PFSK-1 (cell line): ENCODE results near the gene SIX1.

Experiments used
- FOXP2 ChIP-seq: optimal IDR thresholded peaks from 2 replicates; pipeline ENCODE3; 2011; ENCODE audit warnings: borderline replicate concordance, control low read depth, inconsistent platforms; ENCODE audit not compliant: insufficient read depth; ENCODE audit errors: extremely low read length, extremely low read depth
- POLR2AphosphoS5 ChIP-seq: IDR thresholded peaks from 2 replicates; pipeline ENCODE4 v1.6.1; 2012; ENCODE audit warnings: low read depth, mild to moderate bottlenecking, control low read depth, low read length, moderate library complexity
- SIN3A ChIP-seq: IDR thresholded peaks from 2 replicates; pipeline ENCODE4 v1.6.1; 2012; ENCODE audit warnings: mild to moderate bottlenecking, low read length, moderate library complexity, borderline replicate concordance; ENCODE audit not compliant: insufficient read depth
- TAF1 ChIP-seq: IDR thresholded peaks from 2 replicates; pipeline ENCODE4 v1.6.1; 2012; ENCODE audit warnings: low read length, control low read depth, borderline replicate concordance; ENCODE audit not compliant: insufficient read depth
- TF ChIP-seq, protein P1 (sequence below), 2 experiments: IDR thresholded peaks; 2 replicates each; pipeline versions ENCODE4 v1.6.1 to v1.8.0; 2011 to 2012; ENCODE audit warnings: low read depth in 2 of 2, low read length in 2 of 2, control low read depth in 1 of 2, inconsistent platforms in 1 of 2, mild to moderate bottlenecking in 1 of 2, moderate library complexity in 1 of 2; ENCODE audit not compliant: insufficient read depth in 1 of 2

Gene SIX1

GRCh38 chr14:60631842-60632241, 17.4 kb downstream of the SIX1 start:
- no peak for TF ChIP-seq TAF1
- TF ChIP-seq, protein P1, sequence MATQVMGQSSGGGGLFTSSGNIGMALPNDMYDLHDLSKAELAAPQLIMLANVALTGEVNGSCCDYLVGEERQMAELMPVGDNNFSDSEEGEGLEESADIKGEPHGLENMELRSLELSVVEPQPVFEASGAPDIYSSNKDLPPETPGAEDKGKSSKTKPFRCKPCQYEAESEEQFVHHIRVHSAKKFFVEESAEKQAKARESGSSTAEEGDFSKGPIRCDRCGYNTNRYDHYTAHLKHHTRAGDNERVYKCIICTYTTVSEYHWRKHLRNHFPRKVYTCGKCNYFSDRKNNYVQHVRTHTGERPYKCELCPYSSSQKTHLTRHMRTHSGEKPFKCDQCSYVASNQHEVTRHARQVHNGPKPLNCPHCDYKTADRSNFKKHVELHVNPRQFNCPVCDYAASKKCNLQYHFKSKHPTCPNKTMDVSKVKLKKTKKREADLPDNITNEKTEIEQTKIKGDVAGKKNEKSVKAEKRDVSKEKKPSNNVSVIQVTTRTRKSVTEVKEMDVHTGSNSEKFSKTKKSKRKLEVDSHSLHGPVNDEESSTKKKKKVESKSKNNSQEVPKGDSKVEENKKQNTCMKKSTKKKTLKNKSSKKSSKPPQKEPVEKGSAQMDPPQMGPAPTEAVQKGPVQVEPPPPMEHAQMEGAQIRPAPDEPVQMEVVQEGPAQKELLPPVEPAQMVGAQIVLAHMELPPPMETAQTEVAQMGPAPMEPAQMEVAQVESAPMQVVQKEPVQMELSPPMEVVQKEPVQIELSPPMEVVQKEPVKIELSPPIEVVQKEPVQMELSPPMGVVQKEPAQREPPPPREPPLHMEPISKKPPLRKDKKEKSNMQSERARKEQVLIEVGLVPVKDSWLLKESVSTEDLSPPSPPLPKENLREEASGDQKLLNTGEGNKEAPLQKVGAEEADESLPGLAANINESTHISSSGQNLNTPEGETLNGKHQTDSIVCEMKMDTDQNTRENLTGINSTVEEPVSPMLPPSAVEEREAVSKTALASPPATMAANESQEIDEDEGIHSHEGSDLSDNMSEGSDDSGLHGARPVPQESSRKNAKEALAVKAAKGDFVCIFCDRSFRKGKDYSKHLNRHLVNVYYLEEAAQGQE (IDR thresholded peaks at IDR 0.05; ENCODE audit: insufficient read depth in 1 of 2, low read depth in 2 of 2, low read length in 2 of 2), result no peak
- no peak for TF ChIP-seq SIN3A
- no peak for TF ChIP-seq FOXP2
- no peak for TF ChIP-seq POLR2AphosphoS5

GRCh38 chr14:60630129-60630528, 19.1 kb downstream of the SIX1 start:
- TF ChIP-seq FOXP2, result no peak
- no peak for TF ChIP-seq TAF1
- TF ChIP-seq, protein P1 (IDR thresholded peaks at IDR 0.05; ENCODE audit: insufficient read depth in 1 of 2, low read depth in 2 of 2, low read length in 2 of 2), result no peak
- TF ChIP-seq POLR2AphosphoS5, result no peak
- TF ChIP-seq SIN3A, result no peak

- no peak for TF ChIP-seq FOXP2
- TF ChIP-seq TAF1, result no peak
- no peak for TF ChIP-seq POLR2AphosphoS5
- TF ChIP-seq, protein P1 (IDR thresholded peaks at IDR 0.05; ENCODE audit: insufficient read depth in 1 of 2, low read depth in 2 of 2, low read length in 2 of 2), result no peak
- TF ChIP-seq SIN3A, result no peak
Measured at GRCh38 chr14:60628892-60629291, 20.4 kb downstream of the SIX1 start.

DNA sequence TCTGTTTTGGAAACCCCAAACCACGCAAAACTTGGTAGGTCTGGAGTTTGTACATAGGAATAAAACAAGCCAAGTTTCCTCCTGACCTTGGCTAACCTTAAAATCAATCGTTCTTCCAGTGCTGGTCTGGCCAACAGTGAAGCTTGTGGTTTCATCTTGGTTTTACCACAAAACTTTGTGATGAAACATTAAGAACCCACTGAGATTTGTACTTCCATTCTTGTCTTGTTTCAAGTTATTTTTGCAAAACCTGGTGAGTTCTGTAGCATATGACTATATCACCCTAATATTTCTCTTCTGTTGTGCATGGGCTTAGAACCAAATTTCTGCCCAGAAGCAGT, 26.4 kb downstream of the SIX1 start:
- no peak for TF ChIP-seq POLR2AphosphoS5

DNA sequence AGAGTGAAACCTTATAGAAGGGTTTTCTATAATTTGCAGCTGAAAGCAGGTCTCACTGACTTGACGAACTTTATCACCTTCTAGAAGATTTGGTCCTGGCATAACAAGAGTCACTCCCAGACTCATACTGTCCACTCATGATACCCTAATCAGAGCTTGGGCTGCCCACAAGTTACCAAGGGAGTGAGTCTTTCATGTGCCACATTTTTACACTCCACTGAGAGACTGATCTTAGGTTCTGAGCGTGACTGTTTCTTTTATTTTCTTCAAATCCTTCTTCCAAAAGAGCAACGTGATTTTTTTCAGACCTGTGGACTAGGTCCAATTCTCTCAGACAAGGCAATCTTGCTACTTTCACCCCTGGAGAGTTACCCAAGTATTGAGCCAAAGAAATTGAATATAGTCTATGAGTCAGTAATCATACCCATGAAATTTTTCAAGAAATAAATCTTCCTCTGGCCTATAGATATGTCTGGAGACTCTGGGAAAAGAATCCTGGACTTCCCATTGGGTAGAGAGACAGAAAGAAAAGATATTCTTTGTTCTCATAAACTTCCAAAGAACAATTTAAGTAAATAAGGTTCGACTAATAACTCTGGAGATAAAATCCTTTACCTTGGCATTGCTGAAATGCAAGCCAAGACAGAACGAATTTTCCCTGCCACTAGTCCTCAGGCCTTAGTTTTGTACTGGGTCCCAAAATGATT, 26.9 kb downstream of the SIX1 start:
- TF ChIP-seq FOXP2, result no peak

GRCh38 chr14:60621386-60621785, 27.9 kb downstream of the SIX1 start:
- TF ChIP-seq FOXP2, result no peak
- TF ChIP-seq SIN3A, result no peak

DNA sequence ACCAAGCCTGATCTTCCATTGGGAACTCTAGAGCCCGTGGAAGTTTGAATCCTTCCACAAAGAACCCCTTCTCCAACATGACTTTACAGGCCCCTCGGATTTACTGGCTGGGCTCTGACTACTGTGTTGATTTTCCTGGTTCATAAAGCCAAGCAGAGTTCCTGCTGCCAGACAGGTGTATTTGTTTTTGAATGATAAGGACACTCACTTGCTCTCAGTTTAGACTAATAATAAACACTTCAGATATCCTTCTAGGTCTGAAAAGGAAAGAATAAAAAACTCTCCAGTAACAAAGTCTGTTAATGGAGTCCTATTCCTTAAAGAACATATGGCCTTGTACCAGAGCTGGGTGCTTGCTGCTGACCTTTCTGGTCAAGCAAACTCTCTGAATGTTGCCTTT, 31.0 kb downstream of the SIX1 start:
- TF ChIP-seq TAF1, result no peak
- no peak for TF ChIP-seq POLR2AphosphoS5
- TF ChIP-seq SIN3A, result no peak
- TF ChIP-seq FOXP2, result no peak
- TF ChIP-seq, protein P1 (IDR thresholded peaks at IDR 0.05; ENCODE audit: insufficient read depth in 1 of 2, low read depth in 2 of 2, low read length in 2 of 2), result no peak
